Gastrocnemius medialis (tissue), 4 donors: ENCODE measurements around the gene SLX4IP. TPM values are rescaled to one million over a fixed set of nuclear protein-coding genes. Genes with fewer than 3 reads are reported as not detected.
A peak's percentile ranks its signal among the peaks of the same experiment; 100 is the strongest.

ENCODE experiments used
- ATAC-seq, 2 donors: fragments of 150-250 bp; one replicate each; pipeline ENCODE4 v1.9.1; 2016
- DNase-seq, 2 donors: peaks; one replicate each; pipeline ENCODE4 v3.0.0-alpha.2; 2019
- H3K27ac ChIP-seq, 4 donors: fragments of 200-600 bp; sonication (generic); 1 replicate in 1 of 4; 2 replicates in 3 of 4; pipeline ENCODE4 v1.5.1; 2016 to 2018; ENCODE audit warnings: mild to moderate bottlenecking in 2 of 4, moderate library complexity in 1 of 4
- H3K27me3 ChIP-seq, 3 donors: fragments of 200-600 bp; sonication (generic) in 2 of 3; 1 replicate in 1 of 3; 2 replicates in 2 of 3; pipeline versions ENCODE4 v1.5.1 to v1.6.0; 2016 to 2019; ENCODE audit warnings: mild to moderate bottlenecking in 1 of 3, moderate library complexity in 1 of 3
- H3K36me3 ChIP-seq, 2 donors: fragments of 200-600 bp; sonication (generic) in 1 of 2; one replicate each; pipeline ENCODE4 v1.5.1; 2017 to 2018
- H3K4me1 ChIP-seq, 2 donors: fragments of 200-600 bp; sonication (generic) in 1 of 2; one replicate each; pipeline ENCODE4 v1.5.1; 2016 to 2017; ENCODE audit warnings: mild to moderate bottlenecking in 2 of 2
- H3K4me3 ChIP-seq, 4 donors: fragments of 200-600 bp; sonication (generic) in 3 of 4; 1 replicate in 1 of 4; 2 replicates in 3 of 4; pipeline ENCODE4 v1.5.1; 2016 to 2019; ENCODE audit warnings: mild to moderate bottlenecking in 2 of 4
- H3K9me3 ChIP-seq, 3 donors: fragments of 200-600 bp; sonication (generic) in 2 of 3; 1 replicate in 1 of 3; 2 replicates in 2 of 3; pipeline ENCODE4 v1.5.1; 2016 to 2019
- POLR2A ChIP-seq, 2 donors: fragments of 450-650 bp; IDR thresholded peaks; one replicate each; pipeline ENCODE4 v1.6.1; 2017; ENCODE audit warnings: antibody characterized with exemption in 2 of 2, mild to moderate bottlenecking in 2 of 2, moderate library complexity in 2 of 2
- in situ Hi-C, 4 donors: fragments of 200-750 bp; cut with MboI; loops; one replicate each; pipeline versions ENCODE4 v1.15.0 to v1.8.0; 2017; ENCODE audit warnings: low sequenced_read_pairs in 4 of 4
- intact Hi-C: fragments of 100-400 bp; cut with DNase I; formaldehyde crosslinking; loops from one replicate; pipeline ENCODE4 v1.15.1; 2023; ENCODE audit warnings: low total_unique reads
- total RNA-seq, 4 donors: library from RNA; depleted of rRNA; stranded (reverse); fragments of >200 nt; gene quantifications; one replicate each; pipeline versions ENCODE4 v1.1.0 to v1.2.3, GENCODE V29; 2016
- TF ChIP-seq, protein P1 (sequence below), 5 experiments: fragments of 450-650 bp in 3 of 5; fragments of 200-600 bp in 2 of 5; sonication (generic) in 2 of 5; IDR thresholded peaks in 4 of 5; conservative IDR thresholded peaks in 1 of 5; 1 replicate in 4 of 5; 2 replicates in 1 of 5; pipeline ENCODE4 v1.5.1; 2016 to 2019; ENCODE audit warnings: antibody characterized with exemption in 5 of 5, mild to moderate bottlenecking in 3 of 5, moderate library complexity in 3 of 5

SLX4IP gene
- total RNA-seq, 4 donors from 2014 or later, result 0.22 to 1.3 (median 0.71) TPM

GRCh38 chr20:10667077-10667401, 231.9 kb downstream of the SLX4IP start:
- intact Hi-C loops (no loop called here), in situ Hi-C loops (loop anchor here in 1 of 4 donors (25.0 kb wide), 1 partner anchor 1245 kb away; the partner anchor contains the start of gene BTBD3)
- Histone ChIP-seq H3K4me3 (peak overlapping the region; percentile 12 to 51 (median 24)), H3K27ac (peak overlapping the region; percentile 57 to 76 (median 62)), H3K9me3 (no peaks in the 10 kb centered on the region), H3K36me3 (peaks cover 0 to 5% of the 10 kb centered on the region in 2 donors), H3K27me3 (no peaks in the 10 kb centered on the region), H3K4me1 (peaks cover 34 to 65% of the 10 kb centered on the region in 2 donors)
- ATAC-seq, result no peak
- TF ChIP-seq, protein P1, sequence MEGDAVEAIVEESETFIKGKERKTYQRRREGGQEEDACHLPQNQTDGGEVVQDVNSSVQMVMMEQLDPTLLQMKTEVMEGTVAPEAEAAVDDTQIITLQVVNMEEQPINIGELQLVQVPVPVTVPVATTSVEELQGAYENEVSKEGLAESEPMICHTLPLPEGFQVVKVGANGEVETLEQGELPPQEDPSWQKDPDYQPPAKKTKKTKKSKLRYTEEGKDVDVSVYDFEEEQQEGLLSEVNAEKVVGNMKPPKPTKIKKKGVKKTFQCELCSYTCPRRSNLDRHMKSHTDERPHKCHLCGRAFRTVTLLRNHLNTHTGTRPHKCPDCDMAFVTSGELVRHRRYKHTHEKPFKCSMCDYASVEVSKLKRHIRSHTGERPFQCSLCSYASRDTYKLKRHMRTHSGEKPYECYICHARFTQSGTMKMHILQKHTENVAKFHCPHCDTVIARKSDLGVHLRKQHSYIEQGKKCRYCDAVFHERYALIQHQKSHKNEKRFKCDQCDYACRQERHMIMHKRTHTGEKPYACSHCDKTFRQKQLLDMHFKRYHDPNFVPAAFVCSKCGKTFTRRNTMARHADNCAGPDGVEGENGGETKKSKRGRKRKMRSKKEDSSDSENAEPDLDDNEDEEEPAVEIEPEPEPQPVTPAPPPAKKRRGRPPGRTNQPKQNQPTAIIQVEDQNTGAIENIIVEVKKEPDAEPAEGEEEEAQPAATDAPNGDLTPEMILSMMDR (IDR thresholded peaks at IDR 0.05 in 4 of 5, conservative IDR thresholded peaks at IDR 0.05 in 1 of 5), result no peak
- no peak for TF ChIP-seq POLR2A (IDR thresholded peaks at IDR 0.05)
- DNase-seq, result no peak

GRCh38 chr20:10667560-10668167, 232.6 kb downstream of the SLX4IP start:
- Histone ChIP-seq H3K4me3 (peak overlapping the region; percentile 12 to 51 (median 24)), H3K27me3 (no peaks in the 10 kb centered on the region), H3K27ac (peak overlapping the region; percentile 57 to 76 (median 62)), H3K9me3 (no peaks in the 10 kb centered on the region), H3K36me3 (peaks cover 0 to 5% of the 10 kb centered on the region in 2 donors), H3K4me1 (peaks cover 34 to 58% of the 10 kb centered on the region in 2 donors)
- in situ Hi-C loops, result loop anchor here in 1 of 4 donors (25.0 kb wide), 1 partner anchor 1245 kb away; the partner anchor contains the start of gene BTBD3
- no peak for TF ChIP-seq POLR2A (IDR thresholded peaks at IDR 0.05)
- TF ChIP-seq, protein P1 (IDR thresholded peaks at IDR 0.05 in 4 of 5, conservative IDR thresholded peaks at IDR 0.05 in 1 of 5), result no peak
- DNase-seq, result no peak
- intact Hi-C loops, result no loop called here
- no peak for ATAC-seq

DNA sequence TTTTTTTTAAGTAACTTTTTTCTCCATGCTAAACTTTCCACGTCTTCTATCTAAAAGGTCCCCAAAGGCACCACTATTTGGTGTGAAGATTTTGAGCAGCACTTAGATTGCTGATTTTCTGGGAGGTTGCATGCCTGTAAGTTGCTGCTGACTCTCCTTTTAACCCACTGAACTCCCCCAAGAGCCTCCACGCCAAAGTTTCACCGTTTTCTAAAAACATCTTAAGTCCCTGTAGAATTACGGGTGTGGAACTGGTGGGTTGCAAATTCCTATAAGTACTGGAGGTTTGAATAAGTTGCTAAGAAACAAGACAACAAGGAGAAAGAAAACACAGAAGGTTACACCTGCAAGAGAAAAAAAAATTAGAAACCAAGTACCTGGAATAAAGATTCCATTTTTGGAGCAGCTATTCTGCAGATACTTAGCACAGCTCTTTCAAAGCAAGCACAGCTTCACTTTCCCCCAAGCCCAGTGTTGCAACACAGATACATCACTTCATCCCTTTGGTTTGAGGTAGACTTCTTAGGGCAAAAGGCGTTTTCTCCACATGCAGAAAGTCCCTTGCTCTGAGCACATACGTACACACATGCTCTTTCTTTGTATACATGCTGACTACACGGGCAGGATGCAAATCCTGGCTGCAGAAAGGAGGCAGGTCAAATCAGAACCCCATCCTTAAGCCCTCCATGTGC, 233.7 kb downstream of the SLX4IP start:
- H3K27ac ChIP-seq, result peak overlapping the region in 1 of 4 donors; percentile 86

GRCh38 chr20:10669843-10670446, 234.8 kb downstream of the SLX4IP start:
- ATAC-seq, result no peak
- Histone ChIP-seq H3K4me3 (peak overlapping the region; percentile 62 to 98 (median 82)), H3K9me3 (no peaks in the 10 kb centered on the region), H3K36me3 (no peaks in the 10 kb centered on the region), H3K27me3 (no peaks in the 10 kb centered on the region), H3K4me1 (peaks cover 24 to 49% of the 10 kb centered on the region in 2 donors), H3K27ac (peak overlapping the region; percentile 86 to 95 (median 88))
- no peak for DNase-seq
- intact Hi-C loops, result loop anchor here (2.0 to 10.0 kb wide), 3 partner anchors 535 to 875 kb away; no protein-coding TSS in a partner anchor
- in situ Hi-C loops, result loop anchor here in 2 of 4 donors (10.0 to 25.0 kb wide), 3 partner anchors 535 to 1242 kb away; partner anchors contain the start of gene BTBD3 (in 1 of the 2)
- TF ChIP-seq, protein P1 (IDR thresholded peaks at IDR 0.05 in 4 of 5, conservative IDR thresholded peaks at IDR 0.05 in 1 of 5), result no peak
- no peak for TF ChIP-seq POLR2A (IDR thresholded peaks at IDR 0.05)

More for the DNA sequence above, 233.7 kb downstream of the SLX4IP start:
- ATAC-seq (no peak), DNase-seq (no peak)
- intact Hi-C loops, result no loop called here
- TF ChIP-seq, protein P1 (IDR thresholded peaks at IDR 0.05 in 4 of 5, conservative IDR thresholded peaks at IDR 0.05 in 1 of 5), result no peak
- no peak for TF ChIP-seq POLR2A (IDR thresholded peaks at IDR 0.05)
- Histone ChIP-seq H3K4me1 (peaks cover 34 to 52% of the 10 kb centered on the region in 2 donors), H3K4me3 (peak overlapping the region in 2 of 4 donors; percentile 29 to 81), H3K36me3 (no peaks in the 10 kb centered on the region), H3K9me3 (no peaks in the 10 kb centered on the region), H3K27me3 (no peaks in the 10 kb centered on the region)
- in situ Hi-C loops, result loop anchor here in 1 of 4 donors (25.0 kb wide), 1 partner anchor 1243 kb away; the partner anchor contains the start of gene BTBD3
